ENCODE results near the gene OPCML.

Gene OPCML

DNA sequence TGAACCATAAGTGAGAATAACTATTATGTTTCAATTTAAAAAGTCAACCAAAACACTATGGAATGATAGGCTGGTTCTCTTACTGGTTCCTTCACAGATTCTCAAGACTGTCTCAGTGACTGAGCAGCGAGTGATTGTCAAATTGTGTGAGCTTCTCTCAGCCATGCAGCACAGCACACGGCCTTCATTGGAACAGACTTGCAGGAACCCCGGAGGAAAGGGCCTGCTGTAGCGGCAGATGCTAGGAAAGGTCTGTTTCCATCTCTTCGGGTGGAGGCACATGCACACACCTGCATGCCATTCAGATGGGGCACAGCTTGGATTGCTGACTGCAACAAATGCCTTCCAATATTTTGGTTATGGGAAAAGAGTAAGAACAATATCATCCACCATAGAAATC, 741.8 kb downstream of the OPCML start:
- Histone ChIP-seq H3K9ac (ENCODE audit: low read depth, low read length, poor library complexity, severe bottlenecking) (no peak overlapping the region), H3K4me1 (ENCODE audit: insufficient read depth, low read length, poor library complexity, severe bottlenecking) (no peaks in the 10 kb centered on the region), H3K4me2 (ENCODE audit: low read depth, low read length, poor library complexity, severe bottlenecking) (no peak overlapping the region), H3K9me3 (ENCODE audit: insufficient read depth, low read depth, low read length) (no peaks in the 10 kb centered on the region), H3K36me3 (ENCODE audit: insufficient read depth, low read length) (no peaks in the 10 kb centered on the region), H3K9me2 (replicated peaks; ENCODE audit: low read depth, low read length) (no peaks in the 10 kb centered on the region), H2AFZ (ENCODE audit: low read length) (no peak overlapping the region), H3K4me3 (ENCODE audit: low read length, poor library complexity, severe bottlenecking) (no peak overlapping the region), H3K27me3 (ENCODE audit: insufficient read depth, low read length, poor library complexity, severe bottlenecking) (no peaks in the 10 kb centered on the region), H3K79me2 (ENCODE audit: insufficient read depth, low read length) (no peaks in the 10 kb centered on the region), H4K20me1 (ENCODE audit: insufficient read depth, low read length, poor library complexity, severe bottlenecking) (no peaks in the 10 kb centered on the region), H3F3A (ENCODE audit: low read depth) (no peaks in the 10 kb centered on the region)
- no peak for TF ChIP-seq EZH2phosphoT487 (IDR thresholded peaks at IDR 0.05; ENCODE audit: borderline replicate concordance)
- TF ChIP-seq, protein P1, sequence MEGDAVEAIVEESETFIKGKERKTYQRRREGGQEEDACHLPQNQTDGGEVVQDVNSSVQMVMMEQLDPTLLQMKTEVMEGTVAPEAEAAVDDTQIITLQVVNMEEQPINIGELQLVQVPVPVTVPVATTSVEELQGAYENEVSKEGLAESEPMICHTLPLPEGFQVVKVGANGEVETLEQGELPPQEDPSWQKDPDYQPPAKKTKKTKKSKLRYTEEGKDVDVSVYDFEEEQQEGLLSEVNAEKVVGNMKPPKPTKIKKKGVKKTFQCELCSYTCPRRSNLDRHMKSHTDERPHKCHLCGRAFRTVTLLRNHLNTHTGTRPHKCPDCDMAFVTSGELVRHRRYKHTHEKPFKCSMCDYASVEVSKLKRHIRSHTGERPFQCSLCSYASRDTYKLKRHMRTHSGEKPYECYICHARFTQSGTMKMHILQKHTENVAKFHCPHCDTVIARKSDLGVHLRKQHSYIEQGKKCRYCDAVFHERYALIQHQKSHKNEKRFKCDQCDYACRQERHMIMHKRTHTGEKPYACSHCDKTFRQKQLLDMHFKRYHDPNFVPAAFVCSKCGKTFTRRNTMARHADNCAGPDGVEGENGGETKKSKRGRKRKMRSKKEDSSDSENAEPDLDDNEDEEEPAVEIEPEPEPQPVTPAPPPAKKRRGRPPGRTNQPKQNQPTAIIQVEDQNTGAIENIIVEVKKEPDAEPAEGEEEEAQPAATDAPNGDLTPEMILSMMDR (conservative IDR thresholded peaks at IDR 0.05; ENCODE audit: low read length) = no peak

DNA sequence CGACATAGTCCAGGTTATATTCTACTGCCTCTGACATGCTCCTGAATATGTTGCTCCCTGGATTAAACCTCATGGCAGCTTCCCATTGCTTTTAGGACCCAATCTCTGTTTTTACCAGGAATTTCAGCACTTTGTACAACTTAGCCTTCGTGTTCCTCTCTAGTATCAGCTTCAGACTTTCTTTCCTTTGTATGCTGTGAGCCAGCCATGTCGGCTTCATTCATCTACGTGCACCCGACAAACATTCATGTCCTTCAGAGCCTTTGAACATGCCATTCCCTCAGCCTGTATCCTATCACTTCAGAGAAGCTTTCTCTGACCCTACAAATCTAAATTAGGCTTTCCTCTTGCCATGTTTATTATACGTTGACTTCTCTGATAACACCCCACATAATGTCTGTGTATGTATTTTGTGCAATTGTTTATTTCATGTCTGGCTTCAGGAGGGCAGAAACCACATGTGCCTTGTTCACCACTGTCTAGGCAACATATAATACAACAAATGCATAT, 743.4 kb downstream of the OPCML start:
- Histone ChIP-seq H3F3A (ENCODE audit: low read depth) (no peaks in the 10 kb centered on the region), H3K9me3 (ENCODE audit: insufficient read depth, low read depth, low read length) (no peaks in the 10 kb centered on the region), H4K20me1 (ENCODE audit: insufficient read depth, low read length, poor library complexity, severe bottlenecking) (no peaks in the 10 kb centered on the region), H3K4me1 (ENCODE audit: insufficient read depth, low read length, poor library complexity, severe bottlenecking) (no peaks in the 10 kb centered on the region), H3K4me2 (ENCODE audit: low read depth, low read length, poor library complexity, severe bottlenecking) (no peak overlapping the region), H2AFZ (ENCODE audit: low read length) (no peak overlapping the region), H3K27me3 (ENCODE audit: insufficient read depth, low read length, poor library complexity, severe bottlenecking) (no peaks in the 10 kb centered on the region), H3K4me3 (ENCODE audit: low read length, poor library complexity, severe bottlenecking) (no peak overlapping the region), H3K9me2 (replicated peaks; ENCODE audit: low read depth, low read length) (no peaks in the 10 kb centered on the region), H3K79me2 (ENCODE audit: insufficient read depth, low read length) (no peaks in the 10 kb centered on the region), H3K36me3 (ENCODE audit: insufficient read depth, low read length) (no peaks in the 10 kb centered on the region), H3K9ac (ENCODE audit: low read depth, low read length, poor library complexity, severe bottlenecking) (no peak overlapping the region)
- TF ChIP-seq, protein P1 (conservative IDR thresholded peaks at IDR 0.05; ENCODE audit: low read length) = no peak

DNA sequence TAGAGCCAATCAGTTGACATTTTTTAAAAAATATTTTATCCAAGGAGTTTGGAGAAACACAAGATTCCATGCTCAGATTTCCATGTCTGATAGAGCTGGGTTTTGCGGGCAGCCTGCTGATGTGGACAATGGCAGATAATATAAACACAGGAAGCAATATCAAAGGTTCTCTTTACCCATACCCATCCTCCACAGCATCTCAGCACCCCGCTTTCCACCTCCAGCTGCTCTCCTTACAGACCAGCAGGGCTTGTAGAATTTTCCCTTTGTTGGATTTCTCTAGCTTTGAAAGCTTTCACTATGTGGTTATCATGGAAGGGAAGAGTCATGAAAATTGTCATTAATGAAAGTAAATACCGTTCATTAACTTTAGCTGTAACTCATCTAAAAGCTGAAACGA, 746.4 kb downstream of the OPCML start:
- H3K27me3 ChIP-seq (ENCODE audit: insufficient read depth, low read length, poor library complexity, severe bottlenecking) = no peaks in the 10 kb centered on the region
- H3K4me2 ChIP-seq (ENCODE audit: low read depth, low read length, poor library complexity, severe bottlenecking) = no peak overlapping the region
- H3K79me2 ChIP-seq (ENCODE audit: insufficient read depth, low read length) = no peaks in the 10 kb centered on the region
- no peaks in the 10 kb centered on the region for H3F3A ChIP-seq (ENCODE audit: low read depth)
- H3K4me1 ChIP-seq (ENCODE audit: insufficient read depth, low read length, poor library complexity, severe bottlenecking) = no peaks in the 10 kb centered on the region
- no peaks in the 10 kb centered on the region for H3K9me3 ChIP-seq (ENCODE audit: insufficient read depth, low read depth, low read length)
- H3K4me3 ChIP-seq (ENCODE audit: low read length, poor library complexity, severe bottlenecking) = no peak overlapping the region
- no peaks in the 10 kb centered on the region for H4K20me1 ChIP-seq (ENCODE audit: insufficient read depth, low read length, poor library complexity, severe bottlenecking)
- no peaks in the 10 kb centered on the region for H3K9me2 ChIP-seq (replicated peaks; ENCODE audit: low read depth, low read length)
- TF ChIP-seq EZH2phosphoT487 (IDR thresholded peaks at IDR 0.05; ENCODE audit: borderline replicate concordance) = no peak
- TF ChIP-seq, protein P1 (conservative IDR thresholded peaks at IDR 0.05; ENCODE audit: low read length) = no peak
- no peaks in the 10 kb centered on the region for H3K36me3 ChIP-seq (ENCODE audit: insufficient read depth, low read length)
- no peak overlapping the region for H3K9ac ChIP-seq (ENCODE audit: low read depth, low read length, poor library complexity, severe bottlenecking)
- H2AFZ ChIP-seq (ENCODE audit: low read length) = no peak overlapping the region
